Glomerular visceral epithelial cell (primary cell): ENCODE measurements around the gene GPANK1.
A peak's percentile ranks its signal among the peaks of the same experiment; 100 is the strongest.
"Not testable (repeated sequence)": the region's sequence is repeated elsewhere in the genome, so short reads cannot be mapped to it uniquely, and the experiment has no call there.

Source experiments
- DNase-seq: peaks from one replicate; pipeline ENCODE4 v3.0.0-alpha.2; 2016; ENCODE audit errors: extremely low spot score

The GPANK1 gene

DNA sequence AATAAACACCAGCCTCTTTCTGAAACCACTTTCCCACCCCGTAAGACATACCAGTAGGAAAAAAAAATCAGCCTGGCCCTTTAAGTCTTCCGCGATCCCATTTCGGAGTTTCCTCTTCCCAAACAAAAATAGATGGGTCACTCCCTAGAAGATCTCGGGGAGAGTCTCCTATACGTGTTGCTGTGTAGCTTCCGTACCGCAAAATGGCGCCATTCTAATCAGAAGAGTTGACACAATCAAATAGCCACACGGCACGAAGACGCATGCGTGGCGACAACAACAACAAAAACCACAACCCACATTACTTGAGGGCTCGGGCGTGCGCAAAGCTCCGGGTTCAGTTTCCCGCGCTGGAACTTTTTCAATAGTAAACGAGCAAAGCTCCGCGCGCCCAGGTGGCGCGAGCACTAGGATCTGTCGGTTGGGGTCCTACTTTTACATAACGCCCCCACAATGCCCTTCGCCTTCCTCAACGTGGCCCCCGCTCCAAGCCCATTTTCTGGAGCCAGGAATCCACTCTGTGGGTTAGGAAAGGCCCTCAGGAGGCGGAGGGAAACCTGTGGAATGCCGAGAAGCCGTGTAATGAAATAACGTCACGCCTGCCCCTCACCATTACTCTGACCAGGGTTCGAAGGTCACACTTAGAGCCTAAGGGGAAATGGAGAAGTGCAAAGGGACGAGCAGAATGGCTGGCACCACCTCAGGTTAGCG lies at the start of gene GPANK1:
Gene GPANK1 (minus strand): TSS at position 208 of the 711 bp plus-strand sequence. CDS start 519 bp downstream, outside the sequence.
- DNase-seq, result peak; percentile 86

DNA sequence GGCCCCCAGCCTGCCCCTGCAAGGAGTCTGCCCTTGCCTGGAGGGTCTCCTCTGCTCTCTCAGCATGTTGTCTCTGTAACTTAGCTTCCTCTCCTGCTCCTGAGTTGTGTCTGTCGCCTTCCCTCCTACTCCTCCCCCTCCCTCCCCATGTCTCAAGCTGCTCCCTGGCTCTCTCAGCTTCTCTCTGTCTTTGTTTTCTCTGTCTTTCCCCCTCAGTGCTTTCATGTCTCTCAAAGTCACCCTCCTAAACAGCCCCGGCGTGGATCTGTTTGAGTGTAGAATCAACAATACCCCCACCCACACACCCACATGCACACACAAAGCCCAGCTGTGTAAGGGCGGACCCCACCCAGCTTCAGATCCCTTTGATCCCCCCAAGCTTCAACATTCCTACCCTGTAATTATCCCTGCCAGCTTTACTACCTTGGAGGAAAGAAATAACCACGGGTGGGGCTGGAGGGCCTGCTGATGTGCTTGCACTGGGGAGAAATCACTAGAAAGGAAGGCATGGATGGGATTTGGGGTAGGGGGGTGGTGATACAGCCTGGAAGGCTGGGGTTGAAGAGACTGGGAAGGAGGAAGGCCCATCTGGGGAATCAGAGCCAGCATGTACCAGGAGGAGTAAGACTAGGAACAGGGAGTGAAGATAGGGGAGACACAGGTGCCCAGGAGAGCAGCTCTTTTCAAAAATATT lies 49.3 kb upstream of the GPANK1 start:
- no peak for DNase-seq

DNA sequence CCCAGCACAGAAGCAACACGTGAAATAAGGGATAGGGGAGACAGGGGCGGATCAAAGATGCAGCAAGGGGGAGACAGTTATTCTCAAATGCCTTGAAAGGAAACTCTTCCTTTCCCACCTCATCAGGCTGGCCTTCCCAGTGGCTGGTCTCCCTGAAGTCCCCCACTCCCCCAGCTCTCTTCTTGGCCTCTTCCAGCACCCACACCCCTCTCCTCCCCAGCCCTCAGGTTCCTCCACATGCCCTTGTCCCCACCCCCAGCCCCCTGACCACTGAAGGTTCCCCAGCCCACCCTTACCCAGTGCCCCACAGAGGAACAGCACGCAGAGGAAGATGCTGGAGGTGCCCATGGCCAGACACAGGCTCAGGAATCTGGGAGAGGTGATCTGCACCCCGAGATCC lies 48.7 kb upstream of the GPANK1 start:
- no peak for DNase-seq

DNA sequence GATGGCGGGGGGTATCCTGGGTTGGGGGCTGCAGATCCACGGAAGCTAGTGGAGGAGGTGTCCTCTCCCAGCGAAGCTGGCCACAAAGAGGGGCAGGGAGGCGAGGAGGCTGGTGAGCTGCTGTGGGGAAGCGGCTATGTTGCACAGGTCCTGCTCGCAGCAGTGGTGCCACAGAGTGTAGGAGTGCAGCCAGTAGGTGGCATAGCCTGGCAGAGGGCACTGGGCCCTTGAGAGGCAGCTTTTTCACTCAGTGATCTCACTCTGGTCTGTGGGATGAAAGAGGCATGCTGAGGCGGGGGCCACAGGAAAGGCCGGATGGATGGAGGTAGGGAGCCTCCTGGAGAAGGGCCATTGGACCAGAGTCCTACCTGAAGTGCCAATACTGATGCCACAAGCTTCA lies 47.5 kb upstream of the GPANK1 start:
- no peak for DNase-seq

DNA sequence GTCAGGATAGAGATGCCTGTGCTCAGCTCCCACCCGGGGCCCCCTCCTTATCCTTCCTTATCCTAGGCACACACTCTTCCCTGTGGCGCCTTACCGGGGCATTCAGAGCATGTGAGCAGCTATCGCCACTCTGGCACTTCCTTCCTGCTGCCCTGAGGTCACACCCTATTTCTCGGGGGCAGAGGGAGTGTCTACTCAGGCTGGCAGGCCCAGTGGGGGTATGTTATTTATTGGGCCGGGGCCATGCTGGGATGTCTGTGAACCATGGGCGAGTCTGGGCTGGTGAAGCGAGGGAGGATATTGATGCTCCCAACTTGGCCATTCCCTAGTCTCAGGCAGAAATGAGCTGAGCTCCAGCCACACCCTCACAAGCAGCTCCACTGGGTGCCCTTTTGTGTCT lies 46.4 kb upstream of the GPANK1 start:
- DNase-seq, result no peak

DNA sequence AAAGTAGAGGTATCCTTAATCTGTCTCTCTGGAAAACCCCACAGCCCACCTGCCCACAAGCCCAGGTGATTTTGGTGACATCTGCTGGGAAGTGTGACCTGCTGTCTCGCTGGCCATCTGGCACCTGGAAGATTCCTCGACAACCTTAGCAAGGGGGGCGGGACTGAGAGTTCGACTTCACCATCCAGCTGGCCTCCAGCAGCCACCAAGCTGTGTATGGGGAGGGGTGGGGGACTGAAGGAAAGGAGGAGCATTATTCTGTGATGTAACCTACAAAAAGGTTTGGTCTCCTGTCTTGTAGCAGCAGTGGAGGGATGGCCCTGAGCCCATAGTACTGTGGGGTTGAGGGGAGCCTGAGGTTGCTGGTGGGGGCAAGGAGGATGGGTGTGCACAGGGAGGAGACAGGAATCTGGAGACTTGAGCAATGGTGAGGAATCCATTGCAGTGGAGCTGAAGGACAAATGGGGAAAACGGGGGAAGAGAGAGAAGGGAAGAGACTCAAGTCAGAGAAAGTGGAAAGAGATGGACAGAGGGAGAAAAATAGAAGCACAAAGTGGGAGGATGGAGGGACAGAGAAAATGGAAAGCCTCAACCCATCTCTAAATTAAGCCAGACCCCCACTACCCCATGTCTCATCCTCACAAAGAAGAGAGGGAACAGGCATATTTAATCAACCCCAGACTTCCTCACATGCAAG lies 45.9 kb upstream of the GPANK1 start:
- no peak for DNase-seq

DNA sequence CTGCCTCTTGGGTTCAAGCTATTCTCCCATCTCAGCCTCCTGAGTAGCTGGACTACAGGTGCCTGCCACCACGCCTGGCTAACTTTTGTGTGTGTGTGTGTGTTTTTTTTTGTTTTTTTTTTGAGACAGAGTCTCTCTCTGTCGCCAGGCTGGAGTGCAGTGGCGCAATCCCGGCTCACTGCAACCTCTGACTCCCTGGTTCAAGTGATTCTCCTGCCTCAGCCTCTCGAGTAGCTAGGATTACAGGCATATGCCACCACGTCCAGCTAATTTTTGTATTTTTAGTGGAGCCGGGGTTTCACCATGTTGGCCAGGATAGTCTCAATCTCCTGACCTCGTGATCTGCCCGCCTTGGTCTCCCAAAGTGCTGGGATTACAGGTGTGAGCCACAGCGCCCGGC lies 44.4 kb upstream of the GPANK1 start:
- not testable (repeated sequence) for DNase-seq

DNA sequence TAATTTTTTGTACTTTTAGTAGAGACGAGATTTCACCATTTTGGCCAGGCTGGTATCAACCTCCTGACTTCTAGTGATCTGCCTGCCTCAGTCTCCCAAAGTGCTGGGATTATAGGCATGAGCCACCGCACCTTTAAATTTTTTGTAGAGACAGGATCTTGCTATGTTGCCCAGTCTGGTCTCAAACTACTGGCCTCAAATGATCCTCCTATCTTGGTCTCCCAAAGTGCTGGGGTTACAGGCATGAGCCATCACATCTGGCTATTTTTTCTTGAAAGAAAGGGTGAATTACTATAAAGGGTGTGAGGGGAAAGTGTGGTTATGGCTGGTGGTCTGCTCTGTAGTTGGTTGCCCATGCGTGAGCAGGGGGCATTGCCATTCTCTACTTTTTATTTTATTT lies 43.4 kb upstream of the GPANK1 start:
- DNase-seq, result no peak

DNA sequence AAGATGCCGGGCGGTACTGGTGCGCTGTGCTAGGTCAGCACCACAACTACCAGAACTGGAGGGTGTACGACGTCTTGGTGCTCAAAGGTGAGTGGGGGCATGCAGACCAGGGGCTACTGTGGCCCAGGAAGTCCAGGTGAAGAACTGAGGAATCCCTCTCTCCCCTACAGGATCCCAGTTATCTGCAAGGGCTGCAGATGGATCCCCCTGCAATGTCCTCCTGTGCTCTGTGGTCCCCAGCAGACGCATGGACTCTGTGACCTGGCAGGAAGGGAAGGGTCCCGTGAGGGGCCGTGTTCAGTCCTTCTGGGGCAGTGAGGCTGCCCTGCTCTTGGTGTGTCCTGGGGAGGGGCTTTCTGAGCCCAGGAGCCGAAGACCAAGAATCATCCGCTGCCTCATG lies 42.9 kb upstream of the GPANK1 start:
- DNase-seq, result no peak

DNA sequence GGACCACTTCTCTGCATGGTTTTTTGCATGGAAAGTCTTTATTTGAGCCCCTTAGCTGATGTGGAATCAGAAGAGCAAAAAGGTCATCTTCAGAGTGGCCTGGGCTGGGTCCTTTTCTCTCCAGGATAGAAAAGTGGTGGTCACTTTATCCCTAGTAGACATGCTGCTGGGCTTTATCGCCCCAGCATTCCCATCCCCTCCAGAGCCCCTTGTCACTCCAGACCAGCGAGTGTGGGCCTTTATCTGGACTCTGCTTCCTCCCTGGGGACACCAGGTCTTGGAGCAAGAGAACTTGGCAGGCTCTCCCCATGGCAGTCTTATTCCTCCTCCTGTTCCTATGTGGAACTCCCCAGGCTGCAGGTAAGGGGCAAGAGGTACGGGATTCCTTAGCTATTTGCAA lies 41.8 kb upstream of the GPANK1 start, which contains the start of gene LY6G6F:
Gene LY6G6F (plus strand): TSS at position 268 of the 400 bp plus-strand sequence. CDS start 41 bp downstream, at position 309.
- DNase-seq, result no peak

DNA sequence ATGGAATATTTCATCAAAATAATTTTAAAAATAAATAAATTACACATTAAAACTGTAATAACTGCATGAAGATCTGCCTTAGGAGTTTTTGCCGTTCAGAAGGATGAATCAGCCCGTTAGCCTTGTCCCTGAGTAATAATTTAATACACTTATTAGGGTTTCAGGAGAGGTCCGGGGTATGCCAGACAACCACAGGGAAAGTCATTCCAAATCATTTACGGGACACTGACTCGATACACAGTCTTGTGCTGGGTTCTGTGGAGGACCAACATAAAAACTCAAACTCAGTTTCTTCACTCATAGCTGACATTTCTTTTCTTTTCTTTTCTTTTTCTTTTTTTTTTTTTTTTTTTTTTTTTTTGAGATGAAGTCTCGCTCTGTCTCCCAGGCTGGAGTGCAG lies 41.1 kb upstream of the GPANK1 start:
- no peak for DNase-seq

DNA sequence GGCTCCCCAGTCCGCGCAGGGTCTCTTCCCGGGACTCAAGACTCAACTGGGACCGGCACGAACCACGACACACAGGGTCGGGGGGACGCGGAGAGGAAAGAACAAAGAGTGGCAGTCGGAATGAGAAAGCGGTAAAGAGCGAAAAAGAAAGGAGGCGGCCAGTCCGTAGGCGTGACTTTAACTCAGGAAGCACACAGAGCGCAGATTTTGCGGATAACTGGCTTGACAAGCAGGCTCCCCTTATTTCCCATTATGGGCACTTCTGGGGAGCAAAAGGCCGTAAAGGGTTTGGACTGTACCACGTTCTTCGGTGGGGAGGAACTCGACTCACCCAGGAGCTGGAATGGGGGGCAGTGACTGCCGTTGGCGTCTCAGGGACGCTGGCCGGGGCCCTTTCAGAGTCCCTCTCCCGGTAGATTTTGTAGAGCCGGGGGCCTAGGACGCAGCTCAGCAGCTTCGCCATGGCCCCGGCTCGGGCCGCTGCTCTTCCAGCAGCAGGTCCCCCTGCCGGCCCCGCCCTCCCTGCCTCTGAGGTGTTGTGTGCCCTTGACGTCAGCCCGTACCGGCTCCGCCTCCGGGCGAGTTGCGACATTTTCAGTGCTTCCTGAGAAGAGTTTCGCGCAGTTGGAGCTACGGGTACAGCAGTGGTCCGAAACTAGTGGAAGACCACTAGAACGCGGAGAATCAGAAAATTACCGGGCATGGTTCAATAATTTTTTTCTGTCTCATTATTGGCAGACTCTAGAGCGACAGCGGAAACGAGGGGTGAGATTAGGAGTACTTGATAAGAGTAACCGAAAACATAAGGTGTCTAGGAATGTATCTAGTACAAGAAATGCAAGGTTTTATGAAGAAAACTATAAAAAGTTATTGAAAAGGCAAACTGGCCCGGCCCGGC lies 38.3 kb upstream of the GPANK1 start, which contains the start of gene ABHD16A:
Gene ABHD16A (minus strand): TSS at position 506 of the 898 bp plus-strand sequence. CDS start 43 bp downstream, at position 463.
- peak; percentile 97 for DNase-seq

DNA sequence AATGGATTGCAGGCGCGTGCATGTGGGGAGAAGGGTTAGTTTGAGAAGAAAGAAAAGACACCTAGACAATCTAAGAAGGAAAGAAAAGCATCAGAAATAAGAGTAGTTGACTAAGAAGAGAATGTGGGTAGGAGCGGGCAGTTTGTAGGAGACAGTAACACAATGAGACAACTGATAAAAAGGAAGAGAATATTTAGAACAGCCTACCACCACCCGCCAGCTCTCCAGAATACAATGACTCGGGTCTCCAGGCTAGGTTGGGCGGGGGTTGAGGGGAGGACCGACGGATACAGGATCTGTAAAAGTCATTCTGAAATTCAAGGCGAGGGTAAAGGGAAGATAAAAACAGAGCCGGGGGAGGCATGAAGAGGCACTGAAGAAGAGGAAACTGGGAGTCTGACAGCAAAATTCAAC lies 37.6 kb upstream of the GPANK1 start:
- DNase-seq, result no peak

DNA sequence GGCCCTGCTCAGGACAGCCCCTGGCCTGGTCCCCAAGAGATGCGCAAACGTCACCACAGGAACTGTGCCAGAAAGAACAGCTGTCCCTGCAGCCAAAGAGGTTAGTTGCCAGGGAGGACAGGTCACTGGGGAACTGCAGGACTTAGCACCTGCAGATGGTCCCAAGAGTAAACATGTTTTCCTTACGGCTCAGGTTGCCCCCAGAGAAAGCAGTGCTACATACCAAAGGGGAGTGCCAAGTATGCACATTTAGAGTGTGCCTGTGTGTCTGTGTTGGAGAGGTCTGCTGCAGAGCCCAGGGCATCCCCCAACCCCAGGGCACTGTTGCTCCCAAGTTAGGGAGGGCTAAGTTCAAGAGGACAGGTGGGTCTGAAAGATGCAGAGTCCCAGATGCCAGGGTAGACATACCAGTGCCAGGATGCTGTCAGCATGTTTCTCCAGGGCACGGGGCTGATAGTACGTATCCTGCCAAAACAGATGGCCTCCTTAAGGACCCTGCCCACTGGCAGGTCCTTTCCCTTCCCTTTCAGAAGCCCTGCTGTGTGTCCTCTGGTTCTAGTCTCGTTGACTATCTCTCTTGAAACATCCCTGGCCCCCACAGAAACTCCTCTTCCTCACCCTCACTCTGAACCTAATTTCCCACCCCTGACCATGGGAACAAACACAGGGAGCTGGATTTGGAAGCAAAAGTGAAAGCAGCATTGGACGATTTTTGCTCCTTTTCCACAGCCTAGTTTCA lies 37.0 kb upstream of the GPANK1 start:
- no peak for DNase-seq

DNA sequence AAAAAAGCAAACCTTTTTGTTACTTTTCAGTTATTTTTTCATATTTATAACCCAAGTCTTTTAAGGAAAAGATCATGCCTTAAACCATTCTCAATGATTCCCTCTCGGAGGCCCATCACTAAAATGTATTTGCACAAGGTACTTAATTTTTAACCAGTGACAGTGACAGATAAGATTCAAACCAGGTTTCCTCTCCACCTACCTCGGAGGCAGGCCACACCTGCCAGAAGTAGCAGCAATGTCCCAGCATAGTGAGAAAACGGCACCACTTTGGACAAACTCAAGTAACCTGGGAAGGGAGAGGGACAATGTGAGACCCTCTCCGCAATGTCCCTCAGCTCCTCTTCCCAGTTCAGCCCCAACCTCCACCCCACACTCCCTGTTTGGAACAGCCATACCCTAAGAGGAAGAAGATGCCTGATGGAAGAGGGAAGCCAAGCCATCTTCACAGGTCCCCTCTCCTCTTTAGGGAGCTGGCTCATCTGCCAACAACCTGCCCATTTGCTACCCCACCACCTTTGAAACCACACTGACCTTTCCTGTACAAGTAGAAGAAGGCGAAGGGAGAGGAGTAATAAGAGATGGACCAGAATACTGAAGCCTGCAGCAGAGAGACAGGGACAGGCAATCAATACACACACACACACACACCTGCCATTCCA lies 36.1 kb upstream of the GPANK1 start:
- DNase-seq, result no peak

DNA sequence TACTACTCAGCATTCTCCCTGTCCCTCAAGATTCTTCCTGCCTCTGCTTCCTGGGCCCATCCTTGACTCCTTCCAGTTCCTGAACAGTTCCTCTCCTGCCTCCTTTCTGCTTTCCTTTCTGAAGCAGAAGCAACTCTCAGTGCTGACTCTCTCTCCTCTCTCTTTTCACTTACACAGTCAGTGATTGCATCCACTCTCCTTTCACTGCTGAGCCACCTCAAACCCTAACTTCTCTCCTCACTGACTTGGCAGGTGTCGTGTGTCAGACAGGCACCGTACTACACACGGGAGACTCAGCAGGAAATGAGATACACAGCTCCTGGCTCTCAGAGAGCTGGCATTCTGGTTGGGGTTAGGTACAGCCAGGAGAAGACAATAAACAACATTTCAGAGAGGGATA lies 32.8 kb upstream of the GPANK1 start:
- DNase-seq, result no peak

DNA sequence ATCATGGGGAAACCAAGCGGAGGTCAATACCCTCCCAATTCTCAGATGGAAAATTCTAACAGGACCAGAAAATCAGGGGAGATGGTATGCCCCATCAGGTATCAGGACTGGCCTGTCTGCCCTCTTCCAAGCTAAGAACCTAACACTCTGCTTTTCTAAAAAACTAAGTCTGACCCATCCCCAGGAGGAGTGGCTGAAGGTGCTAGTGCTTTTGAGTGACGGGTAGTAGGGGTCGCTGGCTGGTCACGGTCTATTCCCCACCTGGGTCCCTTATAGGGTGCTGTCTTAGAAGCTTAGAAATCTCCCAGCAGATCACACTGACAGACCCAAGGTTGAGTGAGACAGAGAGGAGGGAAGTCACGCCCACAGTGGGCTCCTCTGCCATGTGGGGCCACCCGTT lies 28.7 kb upstream of the GPANK1 start:
- DNase-seq, result no peak

DNA sequence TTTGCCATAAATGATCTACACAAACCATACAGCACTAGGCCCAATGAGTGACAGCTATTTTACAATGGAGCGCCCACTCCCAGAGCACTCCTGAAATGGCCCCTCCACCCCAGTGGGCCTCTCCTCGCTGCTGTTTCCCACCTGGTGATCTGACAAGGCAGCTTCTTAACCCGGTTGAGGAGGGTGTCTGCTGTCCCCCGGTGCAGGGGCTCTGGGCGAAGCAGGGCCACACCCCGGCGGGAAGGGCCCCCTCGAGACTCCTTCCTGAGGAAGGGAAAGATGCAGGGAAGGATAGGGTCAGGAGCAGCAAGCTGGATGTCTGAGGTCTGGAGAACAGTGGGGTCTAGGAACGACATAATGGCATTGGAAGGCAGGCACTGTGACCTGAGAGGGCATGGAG lies 28.1 kb upstream of the GPANK1 start:
- no peak for DNase-seq

DNA sequence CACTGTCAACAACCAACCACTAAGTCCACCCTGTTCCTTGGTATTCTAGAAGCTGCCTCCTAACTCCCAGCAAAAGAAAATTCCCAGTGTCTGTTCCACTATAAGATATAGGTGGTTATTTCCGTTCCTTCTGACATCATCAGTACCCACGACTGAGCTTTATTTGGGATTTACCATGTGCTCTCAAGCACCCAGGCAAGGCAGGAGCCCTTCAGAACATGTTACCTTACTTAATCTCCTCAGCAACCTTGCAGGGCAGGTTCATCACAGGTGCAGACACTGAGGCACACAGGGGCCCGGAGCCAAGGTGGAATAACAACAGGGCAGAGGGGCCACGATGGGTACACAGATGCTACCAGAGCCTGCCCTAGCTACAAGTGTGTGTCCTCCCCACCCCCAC lies 27.6 kb upstream of the GPANK1 start:
- no peak for DNase-seq

DNA sequence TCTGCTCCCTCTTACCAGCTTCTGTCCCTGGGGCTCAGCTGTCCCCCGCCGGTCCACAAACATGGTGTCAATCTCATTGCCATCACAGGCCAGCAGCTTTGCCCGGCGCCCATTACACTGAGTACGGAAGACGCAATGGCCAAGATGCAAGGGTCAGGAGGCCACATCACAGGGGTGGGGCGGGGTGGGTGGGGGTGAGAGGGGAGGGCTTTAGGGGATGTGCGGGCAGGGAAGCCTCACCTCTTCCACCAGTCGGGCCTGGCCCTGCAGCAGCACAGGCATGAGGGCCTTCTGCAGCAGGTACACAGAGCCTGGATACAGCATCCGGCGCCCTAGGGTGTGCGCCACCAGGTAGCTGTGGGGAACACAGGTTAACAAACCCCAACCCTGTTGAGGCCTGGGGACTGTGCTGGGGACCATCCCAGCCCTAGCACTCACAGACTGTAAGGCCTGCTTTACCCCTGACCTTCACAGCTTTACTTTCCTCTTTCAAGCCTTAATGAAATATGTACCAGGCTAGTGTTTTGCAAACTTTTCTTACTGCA lies 26.8 kb upstream of the GPANK1 start:
- DNase-seq, result no peak
